GM19023 (cell line): ENCODE measurements around the gene IER5L.

Experiments
- ATAC-seq: cut with Tn5 transposase; IDR thresholded peaks from one replicate; pipeline ENCODE4 v1.9.1; 2021; ENCODE audit warnings: mild to moderate bottlenecking, moderate library complexity; ENCODE audit not compliant: unreplicated experiment

Gene IER5L

DNA sequence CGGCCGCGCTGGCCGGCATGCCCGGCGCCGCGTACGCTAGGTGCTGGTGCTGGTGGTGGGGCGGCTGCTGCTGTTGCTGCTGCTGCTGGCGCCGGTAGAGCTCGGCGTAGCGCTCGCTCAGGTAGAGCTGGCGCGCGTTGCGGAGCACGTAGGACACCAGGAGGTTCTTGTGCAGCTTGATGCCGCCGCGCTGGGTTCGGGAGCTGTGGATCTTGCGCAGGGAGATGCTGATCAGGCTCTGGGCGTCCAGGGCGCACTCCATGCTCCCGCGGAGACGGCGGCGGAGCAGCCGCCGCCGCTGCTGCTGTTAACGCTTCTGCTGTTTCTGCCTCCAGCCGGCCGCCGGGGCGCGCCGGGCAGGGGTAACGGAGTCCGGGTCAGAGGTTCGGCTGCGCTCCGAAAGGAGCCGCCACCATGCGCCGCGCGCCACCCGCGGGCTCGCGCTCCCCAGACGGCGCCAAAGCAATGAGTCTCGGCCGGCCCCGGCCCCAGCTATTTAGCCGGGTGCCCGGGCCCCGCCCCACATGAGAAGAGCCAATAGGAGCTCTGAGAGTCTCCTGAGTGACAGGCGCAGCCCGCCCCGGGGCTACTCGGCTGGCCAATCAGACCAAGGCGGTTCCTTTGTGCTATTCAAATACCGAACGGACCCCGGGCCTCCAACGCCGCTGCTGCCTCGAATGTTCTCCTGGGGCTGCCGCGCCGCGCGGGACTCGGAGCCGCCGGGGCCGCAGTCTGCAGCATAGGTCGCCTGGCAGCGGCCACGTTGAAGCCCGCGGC lies at the start of gene IER5L:
Gene IER5L, minus strand, starts transcription at position 471 of the 777 bp plus-strand sequence. Its CDS starts 209 bp downstream, at position 262.
- ATAC-seq = peak; percentile 83

DNA sequence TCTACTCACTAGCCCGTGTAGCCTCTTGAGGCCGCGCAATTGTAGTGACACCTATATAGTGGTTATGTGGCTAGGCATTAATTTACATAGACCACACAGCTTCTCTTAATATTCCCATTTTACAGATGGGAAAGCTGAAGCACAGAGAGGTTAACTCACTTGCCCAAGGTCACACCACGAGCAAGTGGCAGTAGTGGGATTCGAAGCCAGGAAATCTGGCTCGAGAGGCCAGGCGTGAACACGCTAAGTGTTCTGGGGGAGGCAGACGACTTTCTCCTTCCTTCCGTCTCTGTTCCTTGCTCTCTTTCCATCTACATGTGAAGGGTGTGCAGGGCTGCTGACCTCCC lies 49.8 kb upstream of the IER5L start:
- no peak for ATAC-seq

DNA sequence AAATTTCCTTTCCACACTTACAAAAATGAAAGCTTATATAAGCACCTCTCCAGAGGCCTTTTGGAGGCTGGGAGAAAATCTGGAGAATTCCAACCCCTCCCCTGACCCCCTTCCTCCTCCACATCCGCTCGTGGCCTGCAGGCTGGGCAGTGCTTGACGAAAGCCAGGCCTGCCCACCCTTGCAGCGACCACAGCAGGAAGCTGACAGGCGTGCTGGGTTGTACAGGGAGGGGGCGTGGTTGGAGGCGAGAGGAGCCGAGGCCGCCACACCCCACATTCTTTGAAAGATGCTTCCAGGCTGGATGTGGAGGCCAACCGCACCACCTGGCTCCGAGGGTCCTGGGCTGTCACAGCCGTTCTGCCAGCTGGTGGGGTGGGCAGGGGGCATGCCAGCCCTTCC lies 47.8 kb upstream of the IER5L start:
- no peak for ATAC-seq

DNA sequence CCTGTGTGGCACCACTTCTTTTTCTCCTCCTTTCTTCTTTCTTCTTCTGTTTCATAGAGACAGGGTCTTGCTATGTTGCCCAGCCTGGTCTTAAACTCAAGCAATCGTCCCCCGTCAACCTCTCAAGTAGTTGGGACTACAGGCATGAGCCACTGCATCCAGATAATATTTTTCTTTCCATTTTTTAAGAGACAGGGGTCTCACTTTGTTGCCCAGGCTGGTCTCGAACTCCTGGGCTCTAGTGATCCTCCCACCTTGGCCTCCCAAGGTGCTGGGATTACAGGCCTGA lies 47.4 kb upstream of the IER5L start:
- ATAC-seq = no peak

DNA sequence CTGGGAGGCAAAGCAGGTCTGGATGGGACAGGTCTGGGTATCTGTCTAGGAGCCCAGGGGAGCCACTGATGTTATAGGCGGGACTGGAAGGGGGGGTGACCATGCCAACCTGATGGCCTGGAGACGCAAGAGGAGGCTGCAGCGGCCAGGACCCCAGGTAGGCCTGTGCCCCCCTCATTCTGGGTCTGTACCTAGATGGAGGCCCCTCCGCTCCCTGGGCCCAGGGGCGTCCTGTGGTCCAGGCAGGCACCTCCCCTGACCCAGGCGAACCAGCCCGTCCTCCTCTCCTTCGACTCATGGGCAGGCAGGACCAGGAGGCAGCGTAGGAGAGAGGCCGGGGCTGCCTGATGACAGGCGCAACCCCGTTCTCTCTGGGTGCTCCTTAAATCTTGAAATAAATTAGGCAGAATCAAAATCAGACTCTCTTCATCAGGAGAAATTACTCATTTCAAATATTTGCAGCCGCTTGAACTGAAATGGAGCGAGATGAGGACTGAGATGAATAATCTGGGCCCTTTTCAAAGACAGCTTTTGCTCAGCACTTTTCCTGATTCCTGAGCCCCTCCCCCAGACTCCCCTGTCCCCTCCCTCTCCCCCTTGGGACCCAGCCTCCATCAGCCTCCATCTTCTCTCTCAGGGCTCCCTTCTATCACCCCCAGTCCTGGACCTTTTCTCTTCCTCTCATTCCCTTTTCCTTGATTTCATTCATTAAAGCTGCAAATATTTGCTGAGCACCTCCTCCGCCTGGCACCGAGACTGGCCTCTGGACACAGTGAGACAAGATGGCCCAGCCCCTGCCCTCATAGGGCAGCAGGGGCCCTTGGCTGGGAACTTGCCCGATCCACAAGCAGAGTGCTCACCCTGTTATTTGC lies 46.8 kb upstream of the IER5L start:
- no peak for ATAC-seq

DNA sequence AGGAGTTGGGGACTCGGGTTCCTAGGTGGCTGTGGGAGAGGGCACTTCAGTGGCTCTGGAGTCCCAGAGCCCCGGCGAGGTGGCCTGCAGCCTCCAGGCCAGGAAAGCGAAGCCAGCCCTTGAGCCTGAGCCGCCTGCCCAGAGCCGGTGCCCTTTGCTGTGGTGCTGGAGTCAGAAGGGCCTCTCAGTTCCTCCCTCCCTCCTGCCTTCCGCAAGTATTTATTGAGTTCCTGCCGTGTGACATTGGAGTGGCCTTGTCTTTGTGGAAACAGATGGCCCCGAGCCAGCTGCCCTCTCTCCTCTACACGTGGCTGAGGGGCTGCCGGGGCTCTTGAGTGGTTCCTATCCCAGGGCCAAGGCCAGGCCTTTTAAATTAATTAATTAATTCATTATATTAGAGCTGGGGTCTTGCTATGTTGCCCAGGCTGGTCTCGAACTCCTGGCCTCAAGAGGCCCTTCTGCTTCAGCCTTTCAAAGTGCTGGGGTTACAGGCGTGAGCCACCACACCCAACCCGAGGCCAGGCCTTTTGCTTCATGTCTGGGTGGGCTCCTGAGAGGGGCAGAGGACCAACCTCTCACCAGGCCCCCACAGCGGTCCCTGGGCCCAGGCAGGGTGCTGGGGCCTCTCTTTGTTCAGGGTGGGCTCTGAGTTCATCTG lies 45.6 kb upstream of the IER5L start:
- ATAC-seq = no peak

DNA sequence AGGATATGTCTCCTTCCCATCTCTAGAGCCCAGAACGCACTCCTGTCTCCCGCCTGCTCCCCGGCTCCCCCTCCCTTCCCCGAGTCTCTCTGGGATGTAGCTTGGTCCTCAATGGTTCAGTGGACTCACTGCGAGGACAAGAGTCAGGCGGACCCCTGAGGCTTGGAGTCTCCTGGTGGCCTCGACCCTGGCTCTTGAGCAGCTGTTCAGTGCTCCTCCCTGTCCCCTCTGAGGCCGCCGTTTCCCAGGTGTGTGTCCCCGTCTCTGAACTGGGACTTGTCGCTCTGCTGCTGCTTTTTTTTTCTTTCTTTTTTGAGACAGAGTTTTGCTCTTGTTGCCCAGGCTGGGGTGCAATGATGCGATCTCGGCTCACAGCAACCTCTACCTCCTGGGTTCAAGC lies 44.8 kb upstream of the IER5L start:
- ATAC-seq = no peak

DNA sequence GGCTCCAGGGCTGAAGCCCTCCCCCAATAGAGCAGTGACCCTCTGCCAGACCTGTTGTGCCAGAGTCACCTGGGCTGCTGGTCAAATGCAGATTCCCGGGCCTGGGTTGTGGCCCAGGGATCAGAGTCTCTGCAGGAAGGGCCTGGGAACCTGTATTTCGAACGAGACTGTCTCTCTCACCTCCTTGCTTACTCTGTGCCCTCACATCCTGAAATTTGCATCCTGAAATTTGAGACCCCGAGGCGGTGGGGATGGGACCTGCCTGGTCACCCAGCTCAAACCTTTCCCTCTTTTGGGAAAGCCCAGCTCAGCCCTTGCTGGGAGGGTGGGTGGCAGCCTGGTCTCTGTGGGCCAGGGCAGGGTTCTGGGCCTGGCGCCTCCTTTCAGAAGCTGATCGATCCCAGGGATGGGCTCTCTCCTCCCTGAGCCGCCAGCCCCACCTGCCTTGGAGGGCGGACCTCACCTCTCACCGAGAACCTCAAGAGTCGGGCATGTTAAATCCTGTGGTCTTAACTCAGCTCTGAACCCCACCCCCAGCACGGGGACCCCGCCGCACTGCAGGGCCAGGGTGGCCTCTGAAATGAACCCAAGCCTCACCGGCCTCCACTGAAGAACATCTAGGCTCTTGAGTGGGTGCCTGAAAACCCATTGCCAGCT lies 44.0 kb upstream of the IER5L start:
- no peak for ATAC-seq

DNA sequence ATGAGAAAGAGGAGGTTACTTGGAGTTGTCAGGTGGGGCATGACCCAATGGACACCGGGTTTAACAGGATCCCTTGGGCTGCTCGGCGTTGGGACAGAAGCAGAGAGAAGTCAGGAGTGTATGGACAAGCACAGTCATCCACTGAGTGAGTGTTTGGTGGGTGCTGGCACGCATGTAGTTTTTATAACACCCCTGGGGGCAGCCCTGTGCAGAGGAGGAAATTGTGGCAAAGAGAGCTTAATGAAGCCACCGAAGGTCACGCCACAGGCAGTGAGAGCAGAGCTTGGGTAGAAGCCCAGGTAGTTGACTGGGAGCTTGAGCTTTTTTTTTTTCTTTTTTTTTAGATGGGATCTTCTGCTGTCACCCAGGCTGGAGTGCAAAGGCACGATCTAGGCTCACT lies 43.2 kb upstream of the IER5L start:
- ATAC-seq = no peak

DNA sequence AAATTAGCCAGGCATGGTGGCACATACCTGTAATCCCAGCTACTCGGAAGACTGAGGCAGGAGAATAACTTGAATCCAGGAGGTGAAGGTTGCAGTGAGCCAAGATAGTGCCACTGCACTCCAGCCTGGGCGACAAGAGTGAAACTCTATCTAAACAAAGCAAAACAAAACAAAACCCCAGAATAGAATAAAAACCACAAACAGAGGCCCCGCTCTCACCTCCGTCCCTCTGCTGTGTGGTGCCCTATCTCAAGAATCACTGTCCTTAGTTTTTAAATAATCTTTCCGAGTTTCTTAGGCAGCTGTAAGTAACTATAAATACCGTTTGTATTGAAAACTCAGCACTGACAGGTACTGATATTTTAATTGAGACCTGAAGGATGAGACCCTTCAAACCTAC lies 42.7 kb upstream of the IER5L start:
- ATAC-seq = no peak

DNA sequence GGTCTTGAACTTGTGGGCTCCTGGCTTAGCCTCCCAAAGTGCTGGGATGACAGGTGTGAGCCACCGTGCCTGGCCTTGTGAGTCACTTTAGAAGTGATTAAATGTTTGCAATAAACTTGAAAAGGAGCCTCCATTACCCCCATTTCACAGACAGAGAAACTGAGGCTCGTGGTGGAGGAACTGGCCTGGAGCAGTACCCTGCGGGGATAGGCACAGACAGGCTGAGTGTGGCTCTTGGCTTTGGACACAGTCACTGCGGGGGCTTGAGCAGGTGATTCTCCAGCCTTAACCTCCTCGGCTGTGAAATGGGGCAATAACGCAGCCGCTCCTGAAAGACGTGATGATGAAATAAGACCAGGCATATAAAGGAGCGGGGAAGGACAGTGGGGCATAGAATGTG lies 40.9 kb upstream of the IER5L start:
- ATAC-seq = no peak

DNA sequence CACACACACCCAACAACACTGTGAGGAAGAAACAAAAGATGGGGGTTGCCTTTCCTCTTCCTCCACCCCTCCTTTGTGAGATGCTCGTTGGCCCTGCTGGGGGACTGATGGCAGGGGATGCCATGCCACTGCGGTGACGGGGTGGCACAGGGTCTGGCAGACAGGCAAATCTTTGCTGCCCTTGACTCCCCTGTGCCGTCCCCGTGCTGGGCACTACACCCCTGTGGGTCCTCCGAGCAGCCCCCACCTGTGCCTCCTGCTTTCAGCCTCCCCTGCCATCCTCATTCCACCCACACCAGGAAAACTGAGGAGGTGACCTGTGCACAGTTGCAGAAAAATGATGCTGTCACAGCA lies 40.2 kb upstream of the IER5L start:
- ATAC-seq = no peak

DNA sequence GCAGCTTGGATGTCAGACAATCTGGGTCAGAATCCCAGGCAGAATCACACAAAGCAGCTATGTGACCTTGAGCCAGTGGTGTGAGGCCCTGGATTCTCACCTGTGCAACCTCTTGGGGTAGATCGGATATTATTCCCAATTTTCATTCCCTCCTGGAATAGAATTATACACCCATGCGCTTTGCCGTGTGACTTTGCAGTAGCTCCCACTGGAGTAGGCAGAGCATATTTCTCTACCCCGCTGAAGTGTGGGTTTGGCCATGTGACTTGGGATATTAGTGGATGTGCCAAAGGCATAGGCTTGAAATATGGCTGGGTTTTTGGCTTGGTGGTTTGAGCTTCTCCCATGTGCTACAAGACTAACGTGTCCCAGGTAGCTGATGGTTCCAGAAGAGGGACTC lies 35.5 kb upstream of the IER5L start:
- ATAC-seq = no peak

DNA sequence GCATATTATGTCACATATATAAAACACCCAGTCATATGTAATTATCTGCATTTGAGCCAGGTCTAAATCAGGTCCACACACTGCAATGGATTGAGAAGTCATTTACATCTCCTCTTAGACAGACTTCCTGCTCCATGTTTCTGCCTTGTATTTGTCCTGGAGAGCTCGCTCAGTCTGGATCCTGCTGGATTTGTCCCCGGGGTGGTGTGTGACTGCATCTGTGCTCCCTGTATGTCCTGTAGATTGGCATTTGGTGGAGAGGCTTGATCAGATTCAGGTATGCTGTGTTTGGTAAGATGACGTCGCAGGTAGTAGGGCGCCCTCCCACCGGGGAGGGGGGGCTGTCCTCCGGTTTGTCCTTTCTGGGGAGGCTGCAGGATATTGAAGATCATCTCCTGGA lies 33.6 kb upstream of the IER5L start:
- no peak for ATAC-seq

DNA sequence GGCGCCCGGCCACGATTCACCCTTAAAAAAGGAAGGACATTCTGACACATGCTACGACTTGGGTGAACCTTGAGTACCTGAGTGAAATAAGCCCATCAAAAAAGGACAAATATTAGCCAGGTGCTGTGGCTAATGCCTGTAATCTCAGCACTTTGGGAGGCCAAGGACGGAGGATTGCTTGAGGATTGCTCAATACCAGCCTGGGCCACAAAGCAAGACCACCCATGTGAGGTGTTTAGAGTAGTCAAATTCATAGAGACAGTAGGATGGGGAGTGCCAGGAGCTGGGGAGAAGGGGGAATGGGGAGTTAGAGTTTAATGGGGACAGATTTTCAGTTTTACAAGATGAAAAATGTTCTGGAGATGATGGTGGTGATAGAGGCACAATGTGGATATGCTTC lies 32.1 kb upstream of the IER5L start:
- no peak for ATAC-seq

DNA sequence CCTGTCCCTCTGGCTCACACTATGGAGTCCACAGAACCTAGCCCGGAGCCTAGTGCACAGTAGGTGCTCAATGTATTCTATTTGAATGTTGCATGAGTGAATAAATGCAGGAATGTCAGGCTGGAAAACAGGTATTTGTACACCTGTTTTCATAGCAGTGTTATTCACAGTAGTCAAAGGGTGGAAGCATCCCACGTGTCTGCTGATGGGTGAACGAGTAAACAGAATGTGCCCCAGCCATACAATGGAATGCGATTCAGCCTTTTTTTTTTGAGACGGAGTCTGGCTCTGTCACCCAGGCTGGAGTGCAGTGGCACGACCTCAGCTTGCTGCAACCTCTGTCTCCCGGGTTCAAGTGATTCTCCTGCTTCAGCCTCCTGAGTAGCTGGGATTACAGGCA lies 31.5 kb upstream of the IER5L start:
- no peak for ATAC-seq

DNA sequence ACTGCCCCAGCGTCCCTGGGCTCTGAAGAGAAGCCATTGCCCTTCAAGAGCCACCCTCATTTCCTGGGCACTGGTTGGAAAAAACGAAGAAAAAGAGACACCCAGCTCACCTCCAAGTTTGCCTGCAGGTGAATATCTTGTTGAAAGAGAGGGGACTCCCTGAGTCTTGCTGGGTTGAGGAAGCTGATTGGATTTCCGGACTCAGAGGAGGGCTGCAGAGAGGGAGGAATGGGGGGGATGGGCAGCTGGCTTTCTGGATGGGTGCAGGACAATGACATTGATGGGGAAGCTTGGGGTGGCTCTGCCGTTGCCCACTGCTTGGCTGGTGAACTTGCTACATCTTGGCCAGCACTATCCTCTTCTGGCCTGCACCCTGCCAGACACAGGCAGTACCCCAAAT lies 31.0 kb upstream of the IER5L start:
- no peak for ATAC-seq

DNA sequence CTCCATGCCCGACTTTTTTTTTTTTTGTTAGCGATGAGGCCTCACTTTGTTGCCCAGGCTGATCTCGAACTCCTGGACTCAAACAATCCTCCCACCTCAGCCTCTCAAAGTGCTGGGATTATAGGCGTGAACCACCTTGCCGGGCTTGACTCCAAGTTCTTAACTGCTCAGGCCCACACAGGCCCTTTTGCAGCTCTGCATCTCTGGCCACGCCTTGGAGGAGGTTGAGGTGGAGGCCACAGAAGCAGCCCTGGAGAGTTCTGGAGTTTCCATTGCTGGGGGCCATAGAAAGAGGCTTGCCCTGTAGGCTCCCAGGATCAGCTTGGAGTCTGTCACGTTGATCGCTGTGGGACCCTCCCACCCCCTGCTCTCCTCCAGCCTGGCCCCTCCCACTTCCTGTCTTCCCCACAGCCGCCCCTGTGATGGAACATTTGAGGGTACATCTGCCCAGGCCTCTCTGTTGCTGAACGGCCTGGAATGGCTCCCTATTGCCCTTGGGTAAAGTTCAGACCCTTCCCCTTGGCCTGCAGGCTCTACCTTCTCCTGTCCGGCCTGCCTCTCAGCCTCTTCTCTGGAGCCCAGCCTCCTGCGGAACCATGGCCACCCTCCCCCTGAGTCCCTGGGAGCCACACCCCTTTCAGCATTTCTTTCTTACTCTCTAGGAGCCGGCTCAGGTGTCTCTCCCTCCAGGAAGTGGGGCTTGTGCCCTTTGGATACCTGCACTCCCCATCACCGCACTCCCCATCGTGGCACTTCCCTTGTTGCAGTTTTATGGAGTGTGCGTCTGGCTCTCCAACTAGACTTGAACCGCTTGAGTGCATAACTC lies 30.4 kb upstream of the IER5L start:
- ATAC-seq = no peak

DNA sequence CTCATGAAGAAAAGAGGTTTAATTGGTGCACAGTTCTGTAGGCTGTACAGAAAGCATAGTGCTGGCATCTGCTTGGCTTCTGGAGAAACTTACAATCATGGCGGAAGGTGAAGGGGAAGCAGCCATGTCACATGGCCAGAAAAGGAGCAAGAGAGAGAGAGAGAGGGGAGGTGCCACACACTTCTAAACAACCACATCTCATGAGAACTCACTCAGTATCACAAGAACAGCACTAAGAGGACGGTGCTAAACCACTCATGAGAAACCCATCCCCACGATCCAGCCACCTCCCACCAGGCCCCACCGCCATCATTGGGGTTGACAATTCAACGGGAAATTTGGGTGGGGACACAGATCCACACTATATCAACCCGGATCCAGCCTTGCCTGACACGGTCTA lies 28.8 kb upstream of the IER5L start:
- ATAC-seq = no peak

DNA sequence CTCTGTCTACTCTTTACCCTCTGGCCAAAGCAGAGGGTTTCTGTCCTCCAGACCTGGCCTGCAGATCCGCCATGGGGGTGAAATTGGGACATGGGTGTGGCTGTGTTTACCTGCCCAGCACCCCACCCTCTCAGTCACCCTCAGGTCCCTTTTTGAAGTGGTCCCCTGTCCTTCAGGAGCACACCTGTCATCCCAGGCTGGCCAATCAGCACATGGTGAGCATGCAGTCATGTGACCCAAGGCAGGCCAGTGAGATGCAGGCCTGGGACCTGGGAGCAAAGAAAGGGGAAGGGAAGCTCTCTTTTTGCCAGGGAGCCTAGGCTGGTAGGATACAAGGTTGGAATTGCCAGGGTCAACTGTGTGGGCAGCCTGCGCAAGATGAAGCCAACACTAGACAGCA lies 28.3 kb upstream of the IER5L start:
- no peak for ATAC-seq

DNA sequence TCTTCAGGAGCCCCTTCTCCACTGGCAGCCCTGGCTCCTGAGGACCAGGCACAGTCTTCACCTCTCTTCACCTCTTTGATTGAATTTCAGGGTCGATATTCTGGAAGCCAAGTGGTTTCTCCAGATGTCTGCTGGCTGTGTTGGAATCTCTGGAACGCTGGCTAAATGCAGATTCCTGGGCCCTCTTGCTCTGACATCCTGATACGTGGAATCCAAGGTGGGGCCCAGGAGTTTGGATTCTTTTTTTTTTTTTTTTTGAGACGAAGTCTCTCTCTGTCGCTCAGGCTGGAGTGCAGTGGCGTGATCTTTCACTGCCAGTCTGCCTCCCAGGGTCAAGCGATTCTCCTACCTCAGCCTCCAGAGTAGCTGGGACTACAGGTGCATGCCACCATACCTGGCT lies 26.8 kb upstream of the IER5L start:
- no peak for ATAC-seq
